ENCODE measurements around the gene TNN. TPM values are rescaled to one million over a fixed set of nuclear protein-coding genes. Genes with fewer than 3 reads are reported as not detected.
A peak's percentile ranks its signal among the peaks of the same experiment; 100 is the strongest.

Gene TNN
- total and polyA plus RNA-seq, 9 donors = 0.12 TPM; not detected in 8

DNA sequence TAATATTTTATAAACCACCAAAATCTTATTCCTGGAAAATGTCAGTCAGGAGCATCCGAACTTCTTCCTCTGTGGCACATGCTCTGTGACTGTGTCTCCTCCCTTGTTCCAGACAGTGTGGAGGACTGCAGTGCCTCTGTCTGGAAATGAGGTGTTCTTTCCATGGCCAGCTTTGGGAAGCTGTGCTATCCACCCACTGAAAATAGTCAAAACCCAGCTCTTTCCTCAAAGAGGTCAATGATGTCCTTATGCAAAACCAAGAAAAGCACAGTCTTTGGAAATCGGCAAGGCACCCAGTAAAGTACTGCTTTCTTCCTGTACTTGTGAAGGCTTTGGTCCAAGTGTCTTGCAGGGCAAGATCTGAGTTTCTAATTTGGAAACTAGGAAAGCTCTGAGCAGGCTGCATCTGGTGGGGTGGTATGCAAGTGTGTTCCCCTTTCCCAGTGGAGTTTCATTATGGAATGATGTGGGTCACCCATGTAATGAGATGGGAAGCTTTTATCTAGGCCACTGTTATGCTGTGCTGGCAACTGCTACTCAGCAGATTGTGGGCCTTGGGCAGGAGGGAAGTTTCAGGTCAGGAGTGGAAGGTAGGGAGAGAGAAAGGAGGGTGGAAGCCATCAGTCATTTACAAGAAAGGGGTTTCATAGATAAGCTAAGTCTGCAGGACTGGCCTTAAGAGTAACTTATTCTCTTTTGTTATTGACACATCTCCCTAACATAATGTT, 119.0 kb downstream of the TNN start:
- H3K27ac ChIP-seq = no peak overlapping the region
- no peak for DNase-seq
- intact Hi-C loops (cut with DNase I) = no loop called here
- 68 to 79% (median 77%) methylated on average over 2 of the region's 2 CpGs for WGBS, 3 donors
- H3K9me3 ChIP-seq = no peaks in the 10 kb centered on the region
- no peaks in the 10 kb centered on the region for H3K27me3 ChIP-seq
- no peaks in the 10 kb centered on the region for H3K36me3 ChIP-seq
- H3K4me1 ChIP-seq (ENCODE audit: insufficient read depth) = peaks cover 12% of the 10 kb centered on the region
- TF ChIP-seq EP300 (IDR thresholded peaks at IDR 0.05) = no peak
- TF ChIP-seq CTCF (IDR thresholded peaks at IDR 0.05) = no peak
- no peak for TF ChIP-seq POLR2A (IDR thresholded peaks at IDR 0.05)
- H3K4me3 ChIP-seq = no peak overlapping the region

- intact Hi-C loops (cut with DNase I) = no loop called here
- no peak overlapping the region for H3K27ac ChIP-seq
- no peaks in the 10 kb centered on the region for H3K36me3 ChIP-seq
- 74 to 79% (median 74%) methylated on average over 2 of the region's 2 CpGs for WGBS, 3 donors
- no peaks in the 10 kb centered on the region for H3K27me3 ChIP-seq
- peaks cover 13% of the 10 kb centered on the region for H3K4me1 ChIP-seq (ENCODE audit: insufficient read depth)
- TF ChIP-seq POLR2A (IDR thresholded peaks at IDR 0.05) (no peak), EP300 (IDR thresholded peaks at IDR 0.05) (no peak), CTCF (IDR thresholded peaks at IDR 0.05) (no peak)
- no peak overlapping the region for H3K4me3 ChIP-seq
- no peak for DNase-seq
- no peaks in the 10 kb centered on the region for H3K9me3 ChIP-seq
Measured at GRCh38 chr1:175188936-175189335, 121.3 kb downstream of the TNN start.

DNA sequence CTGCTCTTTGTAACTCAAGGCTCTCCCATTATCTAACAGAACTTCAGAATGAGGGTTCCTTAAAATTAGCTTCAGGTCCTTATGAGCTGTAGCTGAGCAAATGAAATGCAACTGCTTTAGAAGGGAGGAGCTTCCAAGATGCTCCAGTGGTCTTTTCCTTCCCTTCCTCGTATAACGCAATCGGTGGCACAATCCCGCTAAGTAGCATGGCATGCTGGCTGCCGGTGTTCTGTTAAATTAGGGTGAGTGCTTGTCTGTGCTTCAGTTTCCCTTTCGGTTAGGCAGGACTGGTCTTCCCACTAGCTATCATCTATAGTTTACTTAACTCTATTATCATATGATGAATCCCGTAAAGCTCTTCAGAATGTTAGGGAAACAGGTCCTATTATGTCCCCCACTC, 124.0 kb downstream of the TNN start:
- H3K27ac ChIP-seq = no peak overlapping the region
- H3K4me1 ChIP-seq (ENCODE audit: insufficient read depth) = peaks cover 13% of the 10 kb centered on the region
- intact Hi-C loops (cut with DNase I) = no loop called here
- peak in 1 of 5 donors; percentile 26 for DNase-seq
- WGBS, 3 donors = 11 to 21% (median 17%) methylated on average over 7 of the region's 7 CpGs
- H3K36me3 ChIP-seq = no peaks in the 10 kb centered on the region
- no peaks in the 10 kb centered on the region for H3K9me3 ChIP-seq
- H3K27me3 ChIP-seq = no peaks in the 10 kb centered on the region
- peak overlapping the region; percentile 63 for H3K4me3 ChIP-seq
- TF ChIP-seq EP300 (IDR thresholded peaks at IDR 0.05) = no peak
- no peak for TF ChIP-seq CTCF (IDR thresholded peaks at IDR 0.05)
- TF ChIP-seq POLR2A (IDR thresholded peaks at IDR 0.05) = no peak

DNA sequence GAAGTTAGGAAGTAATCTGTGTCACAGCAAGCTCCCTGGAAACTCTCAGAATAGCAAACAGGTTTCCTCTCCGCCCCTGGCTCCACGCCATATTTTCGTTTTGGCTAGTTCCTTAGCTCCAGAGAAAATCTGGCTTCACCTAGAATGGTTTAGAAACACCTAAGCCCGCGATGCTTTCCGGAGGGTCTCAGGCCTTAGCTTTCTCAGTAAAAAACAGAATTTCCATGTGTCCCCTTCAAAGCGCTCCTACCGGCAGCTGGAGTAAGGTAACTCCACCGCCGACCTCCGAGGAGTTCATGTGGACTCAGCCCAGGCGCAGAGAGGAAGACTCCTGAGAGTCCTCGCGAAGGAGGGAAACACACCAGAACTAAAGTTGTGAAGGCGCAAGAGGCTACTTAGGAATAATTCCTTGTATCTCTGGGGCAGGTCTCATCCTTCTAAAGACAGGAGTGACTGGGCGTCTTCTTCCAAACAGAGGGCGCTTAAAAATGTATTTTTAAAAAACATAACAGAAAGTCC, 124.5 kb downstream of the TNN start:
- intact Hi-C loops (cut with DNase I) = no loop called here
- Histone ChIP-seq H3K27ac (peak overlapping the region; percentile 42 to 47), H3K4me1 (ENCODE audit: insufficient read depth) (peaks cover 11% of the 10 kb centered on the region), H3K27me3 (no peaks in the 10 kb centered on the region), H3K36me3 (no peaks in the 10 kb centered on the region), H3K4me3 (peak overlapping the region; percentile 63), H3K9me3 (no peaks in the 10 kb centered on the region)
- WGBS, 3 donors = 0 to 2% (median 0%) methylated on average over 17 of the region's 17 CpGs
- no peak for TF ChIP-seq CTCF (IDR thresholded peaks at IDR 0.05)
- TF ChIP-seq POLR2A (IDR thresholded peaks at IDR 0.05) = no peak
- TF ChIP-seq EP300 (IDR thresholded peaks at IDR 0.05) = no peak
- DNase-seq = peak; percentile 56 to 71 (median 68)

All from ovary (tissue), 9 donors.